HG02623 (cell line): ENCODE measurements around the gene PLEKHB1.

Experiments used
- ATAC-seq: cut with Tn5 transposase; IDR thresholded peaks from one replicate; pipeline ENCODE4 v1.9.1; 2021; ENCODE audit warnings: moderate library complexity; ENCODE audit not compliant: unreplicated experiment

The PLEKHB1 gene, protein sequence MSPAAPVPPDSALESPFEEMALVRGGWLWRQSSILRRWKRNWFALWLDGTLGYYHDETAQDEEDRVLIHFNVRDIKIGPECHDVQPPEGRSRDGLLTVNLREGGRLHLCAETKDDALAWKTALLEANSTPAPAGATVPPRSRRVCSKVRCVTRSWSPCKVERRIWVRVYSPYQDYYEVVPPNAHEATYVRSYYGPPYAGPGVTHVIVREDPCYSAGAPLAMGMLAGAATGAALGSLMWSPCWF

DNA sequence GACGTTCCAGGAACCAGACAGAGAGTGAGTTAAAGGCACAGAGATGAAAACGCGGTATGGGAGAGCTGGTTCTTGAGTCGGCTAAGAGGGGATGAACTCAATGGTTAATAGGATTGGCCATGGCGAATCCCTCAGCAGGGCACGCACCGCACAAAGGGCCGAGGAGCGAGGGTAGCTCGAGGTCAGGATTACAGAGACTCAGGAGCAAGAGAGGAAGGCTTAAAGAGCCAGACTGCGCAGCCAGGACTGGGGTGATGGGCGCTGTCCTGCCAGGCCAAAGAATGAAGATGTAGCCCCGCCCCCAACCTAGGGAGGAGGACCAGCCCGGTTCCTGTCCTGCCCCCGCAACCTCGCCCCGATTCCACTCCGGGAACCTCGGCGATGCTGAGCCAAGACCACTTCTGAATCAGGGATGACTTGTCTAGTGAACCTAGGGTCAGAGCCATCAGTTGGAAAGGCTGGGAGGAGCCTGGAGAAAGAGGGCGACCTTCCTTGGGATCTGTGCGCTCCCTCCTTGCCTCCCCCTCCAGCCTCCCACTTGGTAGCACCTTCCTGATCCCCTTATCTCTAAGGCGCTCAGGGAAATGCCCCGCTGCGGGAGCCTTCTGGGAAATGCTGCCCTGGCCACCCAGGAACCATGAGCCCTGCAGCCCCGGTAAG lies at the start of gene PLEKHB1:
Gene PLEKHB1, plus strand, starts transcription at position 610 of the 660 bp plus-strand sequence. Its CDS starts 28 bp downstream, at position 638.
- ATAC-seq, result no peak

DNA sequence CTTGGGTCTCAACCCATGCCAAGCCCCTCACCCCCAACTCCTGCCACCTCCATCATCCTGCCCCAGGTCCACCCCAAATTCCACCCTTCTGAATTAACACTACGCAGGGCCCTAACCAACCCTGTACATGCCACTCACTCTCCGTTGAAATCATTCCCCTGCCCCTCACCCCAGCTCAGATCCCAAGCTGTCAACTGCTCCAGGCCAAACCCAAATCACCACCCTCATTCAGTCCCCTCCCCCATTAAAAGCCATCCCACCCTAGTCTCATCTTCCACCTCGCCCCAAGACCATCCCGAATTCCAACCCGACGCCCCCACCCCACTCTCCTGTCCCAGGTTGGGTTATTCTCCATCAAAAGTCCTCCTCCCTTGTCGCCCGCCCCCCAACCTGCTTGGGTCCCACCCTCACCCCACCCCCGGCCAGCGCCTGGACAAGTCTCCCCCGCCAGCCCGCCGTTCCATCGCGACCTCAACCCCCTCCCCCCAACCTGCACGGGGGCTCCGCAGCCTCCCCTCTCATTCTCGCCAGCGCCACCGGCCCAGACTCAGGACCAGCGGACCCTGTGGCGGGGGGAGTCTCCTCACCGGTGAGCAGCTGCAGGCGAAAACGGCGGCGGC lies 48.9 kb upstream of the PLEKHB1 start:
- ATAC-seq, result no peak

DNA sequence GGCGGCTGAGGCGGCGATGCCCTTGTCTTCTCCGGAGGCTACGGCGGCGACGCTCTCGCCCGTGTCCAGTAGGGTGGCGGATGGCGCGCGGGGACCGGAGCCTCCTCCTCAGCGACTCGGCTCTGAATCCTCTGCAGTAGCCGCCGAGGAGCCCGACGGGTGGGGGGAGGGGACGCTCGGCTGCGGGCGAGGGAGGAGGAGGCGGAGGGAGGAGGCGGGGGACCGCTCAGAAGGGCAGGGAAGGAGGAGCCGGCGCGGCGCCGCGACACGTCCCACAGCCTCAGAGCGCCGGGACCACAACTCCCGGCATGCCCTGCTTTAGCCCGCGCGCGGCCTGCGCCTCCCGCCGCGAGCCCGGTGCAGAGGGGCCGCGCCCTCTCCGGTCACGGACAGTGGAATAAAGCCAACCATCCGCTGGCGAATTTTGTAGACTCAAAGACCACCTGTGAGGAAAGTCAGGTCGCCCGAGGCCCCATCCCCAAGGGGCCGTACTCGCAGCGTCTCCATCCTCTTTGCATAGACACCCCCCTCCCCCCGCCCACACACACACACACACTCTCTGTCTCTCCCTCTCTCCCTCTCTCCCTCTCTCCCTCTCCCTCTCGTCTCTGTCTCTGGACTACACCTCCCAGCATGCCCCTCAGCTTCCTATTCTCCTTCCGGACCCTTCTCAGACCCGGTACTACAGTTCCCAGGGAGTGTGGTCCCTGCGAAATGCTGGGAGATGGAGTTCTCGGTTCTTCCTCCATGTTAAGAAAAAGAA lies 48.2 kb upstream of the PLEKHB1 start, which contains the start of gene FAM168A:
Gene FAM168A, minus strand, starts transcription at position 157 of the 763 bp plus-strand sequence. CDS start 129,638 bp downstream, outside the sequence.
- ATAC-seq, result peak; percentile 89

DNA sequence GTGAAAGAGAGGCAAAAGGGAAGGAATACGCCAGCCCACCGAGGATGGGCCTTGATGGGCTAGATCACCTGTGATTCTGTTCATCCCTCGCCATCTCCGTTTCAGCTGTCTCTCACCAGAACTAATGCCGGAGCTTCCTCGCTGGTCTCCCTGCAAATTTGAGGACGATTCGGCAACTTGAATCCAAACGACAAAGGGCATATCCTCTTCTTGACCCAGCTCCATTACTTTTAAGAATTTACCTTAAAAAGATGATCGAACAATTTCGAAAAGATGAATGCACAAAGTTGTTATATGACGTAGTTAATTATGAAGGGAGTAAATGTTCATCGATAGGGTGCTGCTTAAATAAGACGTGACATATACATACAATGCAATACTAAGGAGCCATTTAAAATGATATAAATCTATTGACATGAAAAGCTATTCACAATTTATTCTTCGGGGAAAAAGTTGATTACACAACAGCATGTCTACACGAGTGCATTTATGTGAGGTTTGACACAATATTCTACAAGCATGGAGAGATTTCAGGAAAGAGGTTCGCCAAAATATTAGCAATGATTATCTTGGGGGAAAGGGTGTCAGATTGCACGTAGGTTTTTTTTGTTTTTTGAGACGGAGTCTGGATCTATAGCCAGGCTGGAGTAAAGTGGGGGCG lies 47.5 kb upstream of the PLEKHB1 start:
- peak; percentile 8 for ATAC-seq

DNA sequence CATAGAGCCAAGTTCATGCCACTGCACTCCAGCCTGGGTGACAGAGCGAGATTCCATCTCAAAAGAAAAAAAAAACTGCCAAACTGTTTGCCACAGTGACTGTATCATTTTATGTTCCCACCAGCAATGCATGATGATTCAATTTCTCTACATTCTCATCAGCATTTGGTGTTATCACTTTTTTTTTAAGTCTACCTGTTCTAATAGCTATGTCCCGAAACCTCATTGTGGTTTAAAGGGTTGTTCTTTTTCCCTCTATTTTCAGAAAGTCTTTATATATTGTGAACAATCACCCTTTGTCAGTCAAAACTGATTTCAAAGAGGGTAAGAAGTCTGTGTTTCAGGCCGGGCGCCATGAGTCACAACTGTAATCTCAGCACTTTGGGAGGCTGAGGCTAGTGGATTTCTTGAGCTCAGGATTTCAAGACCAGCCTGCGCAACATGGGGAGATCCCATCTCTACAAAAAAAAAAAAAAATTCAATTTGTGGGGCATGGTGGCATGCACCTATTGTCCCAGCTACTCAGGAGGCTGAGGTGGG lies 33.7 kb upstream of the PLEKHB1 start:
- no peak for ATAC-seq

DNA sequence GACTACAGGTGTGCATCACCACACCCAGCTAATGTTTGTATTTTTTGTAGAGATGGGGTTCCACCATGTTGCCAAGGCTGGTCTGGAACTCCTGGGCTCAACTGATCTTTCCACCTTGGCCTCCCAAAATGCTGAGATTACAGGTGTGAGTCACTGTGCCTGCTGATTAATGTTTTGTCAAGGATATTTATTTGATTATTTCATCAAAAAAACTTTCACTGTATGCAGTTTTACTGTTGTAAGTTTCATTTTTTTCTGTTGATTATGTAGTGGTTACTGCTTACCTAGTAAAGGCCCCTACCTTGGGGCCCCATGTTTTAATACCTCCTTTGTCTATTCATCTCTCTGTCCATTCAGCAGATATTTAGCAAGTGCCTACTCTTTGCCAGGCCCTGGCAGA lies 31.8 kb upstream of the PLEKHB1 start:
- ATAC-seq, result no peak

DNA sequence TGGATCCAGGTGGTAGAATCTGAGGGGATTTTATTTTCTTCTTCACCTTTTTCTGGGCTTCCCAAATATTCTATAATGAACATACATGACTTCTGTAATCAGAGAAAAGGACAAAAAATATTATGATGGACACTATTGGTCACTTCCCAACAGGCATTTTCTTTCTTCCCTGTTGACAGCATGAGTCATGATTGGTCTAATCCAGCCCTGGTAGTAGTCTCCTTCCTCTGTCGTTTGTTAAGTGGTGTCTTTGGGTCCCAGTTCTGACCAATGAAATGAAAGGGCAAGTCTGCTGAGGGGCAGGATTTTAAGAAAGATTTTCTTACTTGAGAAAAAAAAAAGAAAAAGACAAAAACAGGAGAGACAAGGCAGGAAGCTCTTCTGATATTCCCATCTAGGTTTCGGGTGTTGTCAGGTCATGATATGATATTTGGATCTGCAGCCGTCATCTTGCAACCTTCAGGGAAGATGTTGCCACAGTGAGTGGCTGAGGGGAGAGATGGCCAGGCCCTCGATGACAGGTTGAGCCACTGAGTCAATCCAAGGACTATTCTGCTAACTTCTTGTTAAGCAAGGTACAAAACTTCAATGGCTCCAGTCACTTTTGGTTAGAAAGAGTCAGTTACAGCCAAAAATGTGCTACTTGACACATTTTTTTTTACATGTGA lies 23.3 kb upstream of the PLEKHB1 start:
- no peak for ATAC-seq

DNA sequence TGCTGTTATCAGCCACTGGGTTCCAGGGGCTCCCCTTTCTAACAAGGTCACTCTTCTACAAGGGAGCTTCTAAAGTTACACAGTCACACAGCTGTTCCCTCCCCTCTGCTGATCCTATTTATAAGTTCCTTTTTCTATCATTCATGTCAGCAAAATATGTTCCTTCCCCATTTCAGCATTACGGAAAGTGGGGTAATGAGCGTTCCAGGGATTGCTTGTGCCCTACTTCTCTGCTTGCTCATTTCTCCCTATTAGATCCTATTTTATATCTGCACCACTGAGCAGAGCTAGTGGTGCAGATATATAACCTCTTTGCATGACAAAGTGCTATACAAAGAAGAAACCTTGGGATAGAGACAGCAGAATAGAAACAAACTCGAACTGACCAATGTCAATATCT lies 22.7 kb upstream of the PLEKHB1 start:
- ATAC-seq, result no peak

DNA sequence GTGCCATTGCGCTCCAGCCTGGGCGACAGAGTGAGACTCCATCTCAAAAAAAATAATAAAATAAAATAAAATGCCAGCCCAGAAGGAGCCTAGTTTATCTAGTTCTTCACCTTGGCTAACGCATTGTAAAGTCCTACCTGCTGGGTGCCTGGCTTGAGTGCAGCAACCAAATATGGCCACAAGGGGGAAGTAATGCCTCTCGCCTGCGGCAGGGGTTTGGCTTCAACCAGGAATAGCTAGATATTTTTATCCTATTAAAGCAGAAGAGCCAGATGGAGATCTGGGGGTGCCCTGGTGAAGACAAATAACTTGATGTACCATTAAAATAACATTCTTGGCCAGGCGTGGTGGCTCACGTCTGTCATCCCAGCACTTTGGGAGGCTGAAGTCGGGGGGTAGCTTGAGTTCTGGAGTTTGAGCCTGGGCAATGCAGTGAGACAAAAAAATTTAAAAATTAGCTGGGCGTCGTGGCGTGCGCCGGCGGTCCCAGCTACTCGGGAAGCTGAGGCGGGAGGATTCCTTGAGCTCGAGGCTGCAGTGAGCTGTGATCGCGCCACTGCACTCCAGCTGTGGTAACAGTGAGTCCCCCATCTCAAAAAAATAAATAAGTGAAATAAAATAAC lies 20.6 kb upstream of the PLEKHB1 start:
- no peak for ATAC-seq

DNA sequence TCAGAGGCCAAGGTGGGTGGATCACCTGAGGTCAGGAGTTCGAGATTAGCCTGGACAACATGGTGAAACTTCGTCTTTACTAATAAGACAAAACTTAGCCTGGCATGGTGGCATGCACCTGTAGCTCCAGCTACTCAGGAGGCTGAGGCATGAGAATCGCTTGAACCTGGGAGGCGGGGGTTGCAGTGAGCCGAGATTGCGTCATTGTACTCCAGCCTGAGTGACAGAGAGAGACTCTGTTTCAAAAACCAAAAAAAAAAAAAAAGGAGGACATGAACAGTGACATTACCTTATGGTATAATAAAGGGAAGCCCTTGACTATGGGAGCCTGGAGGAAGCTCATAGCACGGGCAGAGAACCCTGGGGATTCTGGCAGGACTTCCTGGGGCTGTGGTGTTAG lies 16.5 kb upstream of the PLEKHB1 start:
- ATAC-seq, result no peak

DNA sequence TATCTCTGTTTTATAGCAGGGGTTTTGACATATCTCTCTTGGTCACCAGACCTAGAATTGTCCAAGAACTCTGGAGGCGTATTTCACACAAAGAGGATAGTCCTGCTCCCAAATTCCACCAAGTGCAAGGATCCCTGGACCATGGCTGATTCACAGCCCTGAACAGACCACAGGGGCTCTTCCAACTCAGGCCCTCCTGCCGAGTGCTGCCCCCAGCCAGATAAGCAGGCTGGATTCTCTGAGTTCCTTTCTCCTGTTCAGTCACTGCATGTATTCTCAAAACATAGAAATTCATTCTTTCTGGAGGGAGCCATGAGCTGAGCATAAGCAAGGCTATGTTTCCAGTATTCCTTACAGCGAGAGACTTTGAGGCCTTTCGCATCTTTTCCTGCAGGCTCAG lies 13.4 kb upstream of the PLEKHB1 start:
- ATAC-seq, result no peak

DNA sequence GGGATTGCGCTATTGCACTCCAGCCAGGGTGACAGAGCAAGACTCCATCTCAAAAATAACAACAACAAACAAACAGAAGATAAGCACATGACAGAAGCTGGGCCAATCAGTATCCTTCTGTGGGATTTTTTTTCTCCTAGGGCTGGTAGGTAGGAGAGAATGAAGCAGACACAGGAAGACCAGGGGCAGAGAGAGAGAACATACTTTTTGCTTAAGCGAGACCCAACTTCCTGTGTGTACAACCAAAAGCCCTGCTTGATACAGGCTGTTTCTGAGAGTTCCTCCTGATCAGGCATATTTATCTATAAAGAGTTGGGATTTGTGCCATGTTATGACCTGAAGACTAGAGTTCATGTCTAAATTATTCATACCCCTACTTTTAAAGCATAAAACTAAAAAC lies 12.4 kb upstream of the PLEKHB1 start:
- no peak for ATAC-seq

DNA sequence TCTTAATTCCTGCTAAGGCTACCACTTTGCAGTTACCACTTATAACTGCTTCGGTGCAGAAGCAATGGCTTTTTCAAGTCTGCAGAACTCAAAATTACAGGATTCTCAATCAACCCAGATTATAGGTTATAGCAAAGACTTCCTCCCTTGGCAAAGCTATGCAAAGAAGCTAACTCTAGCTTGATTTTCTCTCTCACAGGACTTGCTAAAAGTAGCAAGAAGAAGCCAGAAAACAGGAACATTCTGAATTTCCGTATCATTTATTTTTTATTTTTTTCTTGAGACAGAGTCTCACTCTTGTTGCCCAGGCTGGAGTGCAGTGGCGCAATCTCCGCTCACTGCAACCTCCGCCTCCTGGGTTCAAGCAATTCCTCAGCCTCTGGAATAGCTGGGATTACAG lies 10.7 kb upstream of the PLEKHB1 start:
- ATAC-seq, result no peak

DNA sequence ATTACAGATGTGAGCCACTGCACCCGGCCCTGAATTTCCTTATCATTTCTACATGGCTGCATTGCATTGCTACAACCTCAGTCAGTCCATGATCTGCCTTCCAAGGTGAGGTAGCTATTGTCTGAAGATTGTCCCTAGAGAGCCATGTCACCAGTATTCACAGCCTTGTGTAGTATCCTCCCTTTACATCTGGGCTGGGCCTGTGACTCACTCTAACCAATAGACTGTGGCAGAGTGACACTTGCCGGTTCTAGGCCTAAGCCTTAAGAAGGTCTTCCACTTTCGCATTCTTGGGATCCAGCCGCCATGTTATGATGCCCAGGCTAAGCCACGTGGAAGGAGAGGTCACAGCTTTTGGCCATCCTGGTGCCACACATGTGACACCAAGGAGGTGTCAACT lies 10.1 kb upstream of the PLEKHB1 start:
- ATAC-seq, result no peak

DNA sequence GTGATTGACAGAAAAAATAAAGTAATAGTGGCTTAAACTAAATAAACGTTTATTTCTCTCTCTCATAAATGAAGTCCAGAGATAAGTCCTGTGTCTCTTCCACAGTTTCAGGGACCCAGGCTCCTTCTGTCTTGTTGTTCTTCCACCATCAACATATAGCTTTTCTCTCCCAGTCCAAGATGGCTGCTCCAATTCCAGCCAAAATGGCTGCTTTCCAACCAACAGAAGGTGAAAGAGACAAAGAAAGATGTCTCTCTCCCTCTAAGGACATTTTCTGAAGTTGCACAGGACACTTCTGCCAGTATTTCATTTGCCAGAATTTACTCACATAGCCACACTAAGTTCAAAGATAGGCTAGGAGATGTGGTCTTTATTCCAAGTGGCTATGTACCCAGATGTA lies 9.4 kb upstream of the PLEKHB1 start:
- no peak for ATAC-seq

DNA sequence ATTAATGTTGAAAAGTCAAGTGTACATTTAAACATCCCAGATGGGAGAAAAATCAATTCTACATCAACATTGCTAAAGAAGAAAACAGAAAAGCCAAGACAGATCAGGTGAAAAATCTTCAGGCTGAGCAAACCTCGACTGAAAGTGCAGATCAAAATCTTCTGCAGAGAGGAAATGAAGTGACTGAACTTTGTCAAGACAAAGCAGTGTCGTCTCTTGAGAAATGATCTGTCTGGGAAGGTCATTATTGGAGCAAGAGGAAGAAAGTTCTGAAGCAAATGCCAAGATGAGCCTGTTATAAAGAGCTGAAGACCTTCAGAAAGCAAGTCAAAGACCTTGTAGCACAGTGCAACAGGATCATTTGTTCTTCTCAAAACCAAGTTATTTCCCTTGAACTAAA lies 5.8 kb upstream of the PLEKHB1 start:
- ATAC-seq, result no peak

DNA sequence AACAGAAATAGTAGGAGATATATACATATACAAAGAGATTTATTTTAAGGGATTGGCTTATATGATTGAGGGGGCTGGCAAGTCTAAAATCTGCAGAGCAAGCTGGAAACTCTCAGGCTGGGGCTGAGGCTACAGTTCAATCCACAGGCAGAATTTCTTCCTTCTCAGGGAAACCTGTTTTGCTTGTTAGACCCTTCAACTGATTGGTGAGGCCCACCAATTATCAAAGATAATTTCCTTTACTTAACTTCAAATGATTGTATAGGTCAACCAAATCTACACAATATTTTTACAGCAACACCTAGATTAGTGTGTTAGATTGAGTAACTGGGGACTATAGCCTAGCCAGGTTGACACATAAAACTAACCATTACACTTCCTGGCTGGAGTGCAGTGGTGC lies 4.7 kb upstream of the PLEKHB1 start:
- ATAC-seq, result no peak

DNA sequence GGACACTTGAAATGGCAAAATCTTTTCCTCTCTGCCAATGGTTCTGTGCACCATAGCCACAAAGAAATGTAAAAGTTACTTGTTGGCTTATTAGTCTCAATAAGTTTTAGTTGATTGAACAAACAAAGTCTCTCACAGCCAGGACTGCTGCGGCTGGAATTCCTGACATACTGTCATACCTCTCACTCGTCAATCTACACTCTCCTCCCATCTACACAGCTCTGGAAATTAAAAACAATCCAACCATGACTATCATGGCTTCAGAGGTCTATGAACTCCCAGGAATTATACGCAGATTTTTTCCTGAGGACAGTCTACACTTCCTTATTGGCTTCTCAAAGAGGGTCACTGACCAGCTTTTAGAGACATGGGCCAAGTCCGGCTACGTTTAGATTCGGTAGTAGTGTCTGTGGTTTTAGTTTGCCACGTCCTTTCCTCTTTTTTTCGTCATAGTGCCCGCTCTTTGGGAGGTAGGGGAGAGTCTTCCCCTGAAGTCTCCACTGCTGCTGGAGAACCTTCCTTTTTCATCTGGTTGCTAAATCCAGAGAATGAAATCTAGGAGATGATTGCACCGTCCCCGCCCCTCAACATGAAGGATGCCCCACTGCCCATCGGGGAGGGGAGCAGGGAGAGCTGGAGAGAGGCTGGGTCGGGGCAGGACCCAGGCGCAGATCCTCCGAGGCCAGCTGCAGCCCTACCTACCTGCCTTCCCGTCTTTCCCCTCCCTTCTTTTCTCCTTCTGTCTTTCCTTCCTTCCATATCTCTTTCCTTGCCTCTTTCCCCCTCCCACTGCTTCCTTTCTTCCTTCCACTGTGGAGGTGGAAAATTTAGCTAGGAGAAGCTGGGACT lies 1.0 kb upstream of the PLEKHB1 start:
- no peak for ATAC-seq
